GM18505 (cell line): Measurements from ENCODE around the gene VTI1B.
"Not testable (repeated sequence)": the region's sequence is repeated elsewhere in the genome, so short reads cannot be mapped to it uniquely, and the experiment has no call there.

ENCODE experiments used
- ATAC-seq: cut with Tn5 transposase; IDR thresholded peaks from one replicate; pipeline ENCODE4 v1.9.1; 2021; ENCODE audit not compliant: unreplicated experiment
- POLR2A ChIP-seq: IDR thresholded peaks from 4 replicates; pipeline ENCODE4 v1.6.1; 2011; ENCODE audit warnings: borderline replicate concordance; ENCODE audit not compliant: insufficient read depth, insufficient read length; ENCODE audit errors: extremely low read depth

Gene VTI1B, protein sequence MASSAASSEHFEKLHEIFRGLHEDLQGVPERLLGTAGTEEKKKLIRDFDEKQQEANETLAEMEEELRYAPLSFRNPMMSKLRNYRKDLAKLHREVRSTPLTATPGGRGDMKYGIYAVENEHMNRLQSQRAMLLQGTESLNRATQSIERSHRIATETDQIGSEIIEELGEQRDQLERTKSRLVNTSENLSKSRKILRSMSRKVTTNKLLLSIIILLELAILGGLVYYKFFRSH

DNA sequence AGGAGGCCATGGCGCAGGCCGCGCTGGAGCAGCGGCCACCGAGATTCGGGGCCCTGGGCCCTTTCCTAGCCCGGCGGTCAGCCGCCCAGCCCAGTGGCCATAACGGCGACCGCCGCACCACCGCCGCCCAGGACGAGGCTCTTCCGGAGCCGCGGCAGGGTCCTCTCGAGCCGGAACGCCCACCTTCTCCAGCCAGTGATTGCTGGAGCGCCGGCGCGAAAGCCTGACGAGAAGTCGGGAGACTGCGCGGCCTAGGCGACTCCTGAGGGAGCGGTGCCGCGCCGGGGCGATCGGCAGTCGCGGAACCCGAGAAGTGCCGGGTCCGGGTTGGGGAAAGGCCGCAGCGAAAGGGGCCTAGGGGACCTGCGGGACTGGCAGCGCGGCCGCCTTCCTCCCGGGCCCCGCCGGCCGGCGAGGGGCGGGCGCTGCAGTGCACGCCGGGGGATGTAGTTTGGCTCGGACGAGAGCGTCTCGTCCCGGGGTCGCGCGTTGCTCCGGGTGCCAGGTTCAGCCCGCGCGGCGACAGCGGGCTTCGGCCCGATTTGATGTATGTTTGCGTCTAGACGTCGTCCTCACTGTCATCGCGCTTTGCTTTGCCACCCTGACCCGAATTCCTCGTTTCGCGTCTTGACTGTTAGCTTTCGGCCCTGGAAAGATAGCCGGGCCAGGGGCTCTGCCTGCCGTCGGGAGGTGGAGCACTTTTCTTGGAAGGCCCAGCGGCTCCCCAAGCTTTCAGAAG lies at the start of gene VTI1B:
Gene VTI1B, minus strand, starts transcription at position 153 of the 739 bp plus-strand sequence. Its CDS starts 143 bp downstream, at position 10.
- TF ChIP-seq POLR2A: peak; percentile 87
- peak; percentile 83 for ATAC-seq

DNA sequence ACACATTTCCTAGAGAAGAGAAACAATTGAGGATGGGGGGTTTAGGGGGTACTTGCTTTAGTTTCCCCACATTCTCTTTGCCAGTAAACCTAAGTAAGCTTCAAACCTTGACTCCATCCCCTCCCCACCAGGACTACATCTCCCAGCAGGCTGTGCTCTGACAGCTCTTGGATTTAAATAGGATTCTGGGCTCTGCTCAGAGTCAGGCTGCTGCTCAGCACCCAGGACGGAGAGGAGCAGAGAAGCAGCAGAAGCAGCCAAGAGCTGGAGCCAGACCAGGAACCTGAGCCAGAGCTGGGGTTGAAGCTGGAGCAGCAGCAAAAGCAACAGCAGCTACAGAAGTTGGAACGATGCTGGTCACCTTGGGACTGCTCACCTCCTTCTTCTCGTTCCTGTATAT lies 47.9 kb upstream of the VTI1B start:
- no peak for TF ChIP-seq POLR2A
- ATAC-seq: no peak

DNA sequence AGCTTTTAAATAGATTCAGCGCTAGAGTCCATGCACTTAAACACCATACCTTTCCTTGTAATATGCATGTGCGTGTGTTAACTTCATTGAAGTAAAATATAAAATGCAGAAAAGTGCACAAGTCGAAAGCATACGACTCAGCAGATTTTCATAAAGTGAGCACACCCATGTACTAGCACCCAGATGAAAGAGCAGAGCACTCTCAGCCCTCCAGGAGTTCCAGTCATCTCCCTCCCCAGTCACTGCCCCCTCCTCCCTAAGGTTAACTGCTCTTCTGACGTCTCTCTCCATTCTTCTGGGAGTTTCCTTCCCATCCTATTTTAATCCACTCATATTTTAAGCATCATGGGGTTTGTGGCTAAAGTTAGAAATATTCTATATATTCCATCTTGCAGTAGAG lies 47.4 kb upstream of the VTI1B start:
- no peak for TF ChIP-seq POLR2A
- ATAC-seq: no peak

DNA sequence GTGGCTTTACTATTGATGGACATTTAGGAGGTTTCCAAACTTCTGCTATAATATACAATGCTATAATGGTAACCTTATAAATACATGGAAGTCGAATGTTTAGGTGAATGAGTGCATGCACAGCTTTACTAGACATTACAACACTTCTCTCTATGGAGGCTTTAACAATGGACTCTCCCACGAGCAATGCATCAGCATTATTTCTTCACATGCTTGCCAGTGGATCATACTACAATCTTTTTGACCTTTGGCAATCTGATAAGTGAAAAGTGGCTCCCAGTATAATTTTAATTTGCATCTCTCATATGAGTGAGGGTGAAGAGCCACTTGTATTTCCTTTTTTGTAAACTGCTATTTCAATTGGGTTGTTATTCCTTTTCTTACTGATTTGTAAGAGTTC lies 45.4 kb upstream of the VTI1B start:
- ATAC-seq: no peak
- no peak for TF ChIP-seq POLR2A

DNA sequence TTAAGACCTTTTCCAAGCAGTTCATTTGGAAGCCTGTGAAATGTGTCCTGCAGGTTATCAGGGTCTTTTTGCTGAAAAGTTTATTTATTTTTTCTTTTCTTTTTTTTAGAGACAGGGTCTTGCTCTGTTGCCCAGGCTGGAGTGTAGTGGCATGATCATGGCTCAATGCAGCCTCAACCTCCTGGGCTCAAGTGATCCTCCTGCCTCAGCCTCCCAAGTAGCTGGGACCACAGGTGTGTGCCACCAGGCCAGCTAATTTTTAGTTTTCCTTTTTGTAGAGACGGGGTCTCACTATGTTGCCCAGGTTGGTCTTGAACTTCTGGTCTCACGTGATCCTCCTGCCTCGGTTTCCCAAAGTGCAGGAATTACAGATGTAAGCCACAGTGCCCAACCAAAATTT lies 45.0 kb upstream of the VTI1B start:
- ATAC-seq: not testable (repeated sequence)

DNA sequence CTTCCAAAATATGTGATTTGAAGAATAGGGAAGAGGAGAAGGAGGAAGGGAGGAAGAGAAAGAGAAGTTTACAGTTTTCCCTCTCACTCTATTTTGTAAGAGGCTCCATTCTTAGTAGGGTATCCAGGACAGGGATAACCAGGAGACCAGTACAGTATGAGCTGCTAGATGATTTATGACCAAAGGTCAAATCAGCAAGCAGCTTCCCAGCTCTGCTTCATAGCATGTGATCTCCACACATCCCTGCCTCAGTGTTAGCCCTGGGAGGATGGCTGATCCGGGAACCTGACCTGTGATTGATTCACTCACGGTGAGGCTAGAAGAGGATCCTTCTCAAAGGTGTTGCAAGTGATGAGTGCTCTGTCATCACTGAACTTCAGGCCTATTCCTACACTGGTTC lies 43.8 kb upstream of the VTI1B start:
- no peak for ATAC-seq
- no peak for TF ChIP-seq POLR2A

DNA sequence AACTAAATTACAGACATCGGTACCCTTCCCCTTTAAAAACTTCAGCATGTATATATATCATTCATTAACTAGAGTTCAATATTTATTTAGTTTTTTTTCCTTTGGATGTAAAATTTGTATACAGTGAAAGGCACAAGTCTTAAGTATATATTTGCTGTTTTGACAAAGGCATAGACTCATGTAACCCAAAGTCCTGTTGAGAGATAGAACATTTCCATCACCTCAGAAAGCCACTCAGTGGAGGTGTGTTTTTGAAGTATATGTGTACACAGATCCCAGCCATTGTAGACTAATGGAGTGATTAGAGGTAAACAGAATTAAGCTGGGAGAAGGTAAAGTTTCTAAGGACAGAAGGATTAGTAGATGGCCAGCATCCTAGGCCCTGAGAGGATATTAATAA lies 42.6 kb upstream of the VTI1B start:
- ATAC-seq: no peak
- TF ChIP-seq POLR2A: no peak

DNA sequence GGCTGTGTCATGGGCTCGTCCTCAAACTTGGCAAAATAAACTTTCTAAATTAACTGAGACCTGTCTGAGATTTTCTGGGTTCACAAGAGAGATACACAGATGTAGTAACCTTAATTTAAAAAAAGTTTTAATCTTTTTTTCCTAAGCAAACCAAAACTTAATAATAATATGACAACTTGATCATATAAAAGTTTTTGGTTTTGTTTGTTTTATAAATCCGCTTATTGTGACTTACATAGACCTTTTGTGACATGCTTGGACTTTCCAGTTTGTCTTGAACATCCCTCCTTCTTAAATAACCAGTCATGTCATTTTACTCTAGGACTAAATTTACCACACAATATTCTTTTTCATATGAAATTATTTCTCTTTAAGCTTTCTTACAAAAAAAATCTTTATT lies 35.8 kb upstream of the VTI1B start:
- TF ChIP-seq POLR2A: no peak
- no peak for ATAC-seq

DNA sequence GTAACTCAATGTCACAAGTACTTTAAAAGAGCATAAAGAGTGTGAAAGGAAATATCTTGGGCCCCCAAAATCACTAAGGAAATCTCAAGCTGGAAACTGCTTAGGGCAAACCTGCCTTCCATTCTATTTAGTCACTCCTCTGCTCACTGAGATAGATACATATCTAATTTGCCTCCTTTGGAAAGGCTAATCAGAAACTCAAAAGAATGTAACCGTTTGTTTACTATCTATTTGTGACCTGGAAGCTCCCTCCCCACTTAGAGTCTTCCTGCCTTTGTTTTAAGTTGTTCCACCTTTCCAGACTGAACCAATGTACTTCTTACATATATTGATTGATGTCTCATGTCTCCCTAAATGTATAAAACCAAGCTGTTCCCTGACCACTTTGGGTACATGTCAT lies 35.4 kb upstream of the VTI1B start:
- ATAC-seq: not testable (repeated sequence)

DNA sequence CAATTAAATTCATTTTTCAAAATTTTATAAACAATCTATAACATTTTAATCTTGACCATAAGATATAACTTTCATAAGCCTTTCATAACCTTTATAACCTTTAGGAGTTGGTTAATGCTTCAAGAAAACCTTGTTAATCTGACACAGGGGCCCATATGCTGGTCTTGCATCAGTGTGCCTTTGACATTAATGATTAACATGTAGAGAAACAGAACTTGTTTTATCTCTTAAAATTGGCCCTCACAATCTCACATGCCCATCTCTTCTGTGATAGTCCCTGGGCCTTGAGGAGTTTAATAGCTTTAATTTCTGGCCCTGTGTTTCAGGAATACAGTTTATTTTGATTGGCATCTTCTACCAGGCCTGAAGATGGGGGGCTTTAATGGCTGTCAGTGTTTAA lies 34.9 kb upstream of the VTI1B start:
- ATAC-seq: not testable (repeated sequence)

DNA sequence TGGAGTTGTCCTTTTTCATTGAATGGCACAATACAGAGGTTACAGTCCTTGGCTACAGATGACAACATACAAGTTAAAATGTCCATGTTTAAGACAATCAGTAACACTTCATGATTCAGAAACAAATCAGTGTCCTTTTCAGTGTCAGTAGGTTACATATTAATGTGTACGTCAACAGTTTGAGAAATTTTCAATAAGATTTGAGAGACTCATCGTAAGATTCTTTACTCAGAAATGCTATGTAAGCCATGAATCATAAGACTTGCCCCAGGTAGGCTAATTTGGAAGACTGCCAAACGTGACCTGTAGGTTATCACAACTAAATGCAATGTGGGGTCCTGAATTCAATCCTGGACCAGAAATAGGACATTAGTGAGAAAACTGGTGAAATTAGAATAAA lies 30.8 kb upstream of the VTI1B start:
- TF ChIP-seq POLR2A: no peak
- ATAC-seq: no peak

DNA sequence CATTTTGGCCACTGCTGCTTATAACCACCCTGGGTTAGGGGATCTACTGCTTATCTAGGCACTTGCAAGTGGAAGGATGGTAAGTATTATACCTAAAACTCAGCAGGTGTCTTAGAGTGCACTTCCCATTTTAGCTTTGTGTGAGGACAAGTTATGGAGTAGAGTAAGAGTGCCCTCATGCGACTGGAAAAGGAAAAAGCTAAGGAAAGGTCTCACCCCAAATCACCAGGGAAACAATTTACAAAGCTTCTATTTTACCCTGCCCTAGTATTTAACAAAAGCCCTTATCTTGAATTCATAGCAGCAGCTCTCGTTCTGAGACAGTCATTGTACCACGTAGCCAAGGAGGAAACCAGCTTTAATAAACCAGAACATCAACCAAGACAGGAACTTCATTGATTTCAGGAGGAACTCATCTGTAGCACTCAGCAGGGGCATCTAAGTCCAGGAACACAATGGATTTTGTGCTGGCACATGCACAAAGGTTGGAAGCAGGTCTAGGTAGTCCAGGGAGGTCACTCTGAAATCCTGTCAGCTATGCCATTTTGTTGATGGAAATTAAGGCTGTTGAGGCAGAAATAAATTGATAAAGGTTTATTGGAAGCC lies 30.2 kb upstream of the VTI1B start:
- ATAC-seq: no peak
- TF ChIP-seq POLR2A: no peak

DNA sequence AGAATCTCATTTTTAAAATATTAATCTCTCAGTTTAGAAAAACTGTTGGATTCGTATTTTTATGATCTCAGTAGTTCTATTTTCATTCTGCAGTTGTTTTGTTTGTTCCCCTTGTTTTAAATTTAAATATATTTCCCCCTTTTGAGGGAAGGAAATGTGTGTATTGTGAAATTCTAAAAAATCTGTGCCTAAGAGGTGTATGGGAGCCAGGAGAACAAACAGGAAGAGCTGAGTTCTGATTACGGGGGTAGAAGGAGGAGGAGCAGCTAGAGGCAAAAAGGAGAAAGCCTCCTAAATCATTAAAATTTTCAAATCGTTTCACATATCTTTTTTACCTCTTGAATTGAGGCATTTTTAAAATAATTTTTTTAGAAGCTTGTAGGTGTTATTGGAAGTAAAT lies 29.6 kb upstream of the VTI1B start:
- ATAC-seq: no peak
- no peak for TF ChIP-seq POLR2A

DNA sequence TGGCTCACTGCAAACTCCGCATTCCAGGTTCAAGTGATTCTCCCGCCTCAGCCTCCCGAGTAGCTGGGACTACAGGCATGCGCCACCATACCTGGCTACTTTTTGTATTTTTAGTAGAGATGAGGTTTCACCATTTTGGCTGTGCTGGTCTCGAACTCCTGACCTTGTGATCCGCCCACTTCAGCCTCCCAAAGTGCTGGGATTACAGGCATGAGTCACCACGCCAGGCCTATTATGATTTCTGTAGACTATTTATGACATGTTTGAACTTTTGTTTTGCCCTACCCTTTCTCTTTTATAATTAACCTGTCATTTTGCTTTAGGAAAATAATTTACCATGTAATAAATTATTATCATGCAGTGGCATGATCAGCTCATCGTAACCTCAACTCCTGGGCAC lies 27.1 kb upstream of the VTI1B start, which contains the start of gene RDH12:
Gene RDH12, plus strand, starts transcription at position 395 of the 400 bp plus-strand sequence. CDS start 20,757 bp downstream, outside the sequence.
- not testable (repeated sequence) for ATAC-seq
